Body of pancreas (tissue), 4 donors: ENCODE measurements around the gene SH3PXD2A. TPM values are rescaled to one million over a fixed set of nuclear protein-coding genes. Genes with fewer than 3 reads are reported as not detected.

Experiments
- ATAC-seq: fragments of 150-250 bp; one replicate; pipeline ENCODE4 v1.9.1; 2016
- DNase-seq, 4 donors: peaks; one replicate each; pipeline ENCODE4 v3.0.0-alpha.2; 2019
- H3K27ac ChIP-seq, 4 donors: fragments of 200-600 bp; sonication (generic); 1 replicate in 3 of 4; 2 replicates in 1 of 4; pipeline versions ENCODE4 v1.5.1 to v1.6.1; 2016 to 2019; ENCODE audit warnings: mild to moderate bottlenecking in 1 of 4, mixed read lengths in 1 of 4, moderate library complexity in 1 of 4
- H3K27me3 ChIP-seq, 2 donors: fragments of 200-600 bp; sonication (generic); one replicate each; pipeline ENCODE4 v1.6.0; 2016; ENCODE audit warnings: mild to moderate bottlenecking in 1 of 2
- H3K36me3 ChIP-seq, 2 donors: fragments of 200-600 bp; sonication (generic); replicated peaks in 1 of 2; 2 replicates each; pipeline ENCODE4 v1.5.1; 2016; ENCODE audit warnings: low read depth in 2 of 2; ENCODE audit not compliant: insufficient read depth in 1 of 2
- H3K4me1 ChIP-seq: fragments of 200-600 bp; sonication (generic); one replicate; pipeline ENCODE4 v1.6.0; 2016
- H3K4me3 ChIP-seq, 2 donors: fragments of 200-600 bp; sonication (generic); 1 replicate in 1 of 2; 2 replicates in 1 of 2; pipeline ENCODE4 v1.5.1; 2016 to 2019
- H3K9me3 ChIP-seq, 3 donors: fragments of 200-600 bp; sonication (generic); 1 replicate in 2 of 3; 2 replicates in 1 of 3; pipeline ENCODE4 v1.5.1; 2016
- CTCF ChIP-seq, 7 experiments: fragments of 450-650 bp in 4 of 7; fragments of 200-600 bp in 3 of 7; sonication (generic) in 3 of 7; IDR thresholded peaks; one replicate each; pipeline ENCODE4 v1.5.1; 2016 to 2019; ENCODE audit warnings: antibody characterized with exemption in 7 of 7
- POLR2A ChIP-seq, 3 donors: fragments of 450-650 bp; IDR thresholded peaks; one replicate each; pipeline ENCODE4 v1.6.1; 2016; ENCODE audit warnings: antibody characterized with exemption in 3 of 3, mild to moderate bottlenecking in 2 of 3
- WGBS, 2 donors: methylation state at CpG; one replicate each; pipeline ENCODE4 v1.1.5; 2017; 5-methylcytosine and 5-hydroxymethylcytosine counted together
- intact Hi-C: fragments of 100-400 bp; cut with DNase I; formaldehyde crosslinking; loops from one replicate; pipeline ENCODE4 v1.15.1; 2023
- total RNA-seq, 2 donors: library from RNA; depleted of rRNA; stranded (reverse); fragments of >200 nt; gene quantifications; one replicate each; pipeline ENCODE4 v1.1.0, GENCODE V29; 2016

The SH3PXD2A gene
- total RNA-seq, 2 donors from 2014 or later: 7.3 to 9.9 TPM

GRCh38 chr10:103737735-103738367 lies 117.5 kb downstream of the SH3PXD2A start:
- no peak for TF ChIP-seq CTCF (IDR thresholded peaks at IDR 0.05)
- no peak for TF ChIP-seq POLR2A (IDR thresholded peaks at IDR 0.05)
- WGBS, 2 donors: 88 to 89% methylated on average over 14 of the region's 14 CpGs
- Histone ChIP-seq H3K27ac (no peak overlapping the region), H3K36me3 (no peaks in the 10 kb centered on the region), H3K9me3 (no peaks in the 10 kb centered on the region), H3K4me3 (no peak overlapping the region), H3K4me1 (peaks cover 20% of the 10 kb centered on the region), H3K27me3 (no peaks in the 10 kb centered on the region)
- DNase-seq (no peak), ATAC-seq (no peak)
- intact Hi-C loops: no loop called here

DNA sequence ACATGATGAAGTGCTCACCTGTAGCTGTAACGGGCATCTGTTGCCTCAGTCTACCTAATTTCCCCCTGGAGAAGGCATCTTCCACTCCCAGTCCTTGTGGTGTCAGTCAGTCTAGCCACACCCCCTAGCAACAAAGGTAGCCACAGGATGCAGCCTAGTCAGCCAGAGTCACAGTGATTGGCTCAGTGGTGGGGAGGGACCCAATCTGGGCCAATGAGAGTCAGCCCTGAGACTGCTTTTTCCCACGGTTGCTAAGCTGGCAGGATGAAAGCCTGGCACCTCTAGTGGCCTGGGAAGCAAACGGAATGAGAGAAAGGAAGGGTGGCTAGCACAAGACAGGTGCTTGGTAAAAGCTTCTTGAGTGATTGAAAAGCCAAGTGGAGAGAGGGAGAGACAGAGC lies 118.6 kb downstream of the SH3PXD2A start:
- H3K4me3 ChIP-seq: no peak overlapping the region
- H3K36me3 ChIP-seq: no peaks in the 10 kb centered on the region
- WGBS, 2 donors: 68 to 73% methylated on average over 3 of the region's 3 CpGs
- peaks cover 30% of the 10 kb centered on the region for H3K4me1 ChIP-seq
- intact Hi-C loops: no loop called here
- no peak for ATAC-seq
- no peaks in the 10 kb centered on the region for H3K27me3 ChIP-seq
- TF ChIP-seq POLR2A (IDR thresholded peaks at IDR 0.05) (no peak), CTCF (IDR thresholded peaks at IDR 0.05) (no peak)
- H3K9me3 ChIP-seq: no peaks in the 10 kb centered on the region
- DNase-seq: no peak
- H3K27ac ChIP-seq: no peak overlapping the region

- no peak for TF ChIP-seq CTCF (IDR thresholded peaks at IDR 0.05)
- TF ChIP-seq POLR2A (IDR thresholded peaks at IDR 0.05): no peak
- H3K4me3 ChIP-seq: no peak overlapping the region
- ATAC-seq (no peak), DNase-seq (no peak)
- H3K27me3 ChIP-seq: no peaks in the 10 kb centered on the region
- H3K27ac ChIP-seq: no peak overlapping the region
- H3K9me3 ChIP-seq: no peaks in the 10 kb centered on the region
- peaks cover 30% of the 10 kb centered on the region for H3K4me1 ChIP-seq
- 88 to 94% methylated on average over 6 to 8 of the region's 8 CpGs for WGBS, 2 donors
- intact Hi-C loops: no loop called here
- no peaks in the 10 kb centered on the region for H3K36me3 ChIP-seq
Measured at GRCh38 chr10:103736044-103736443, 119.3 kb downstream of the SH3PXD2A start.

GRCh38 chr10:103734731-103735130 lies 120.6 kb downstream of the SH3PXD2A start:
- Histone ChIP-seq H3K9me3 (no peaks in the 10 kb centered on the region), H3K4me1 (peaks cover 28% of the 10 kb centered on the region), H3K4me3 (no peak overlapping the region), H3K36me3 (no peaks in the 10 kb centered on the region), H3K27me3 (no peaks in the 10 kb centered on the region), H3K27ac (no peak overlapping the region)
- TF ChIP-seq POLR2A (IDR thresholded peaks at IDR 0.05) (no peak), CTCF (IDR thresholded peaks at IDR 0.05) (no peak)
- no peak for DNase-seq
- intact Hi-C loops: no loop called here
- no peak for ATAC-seq
- WGBS, 2 donors: 86 to 89% methylated on average over 4 of the region's 4 CpGs

DNA sequence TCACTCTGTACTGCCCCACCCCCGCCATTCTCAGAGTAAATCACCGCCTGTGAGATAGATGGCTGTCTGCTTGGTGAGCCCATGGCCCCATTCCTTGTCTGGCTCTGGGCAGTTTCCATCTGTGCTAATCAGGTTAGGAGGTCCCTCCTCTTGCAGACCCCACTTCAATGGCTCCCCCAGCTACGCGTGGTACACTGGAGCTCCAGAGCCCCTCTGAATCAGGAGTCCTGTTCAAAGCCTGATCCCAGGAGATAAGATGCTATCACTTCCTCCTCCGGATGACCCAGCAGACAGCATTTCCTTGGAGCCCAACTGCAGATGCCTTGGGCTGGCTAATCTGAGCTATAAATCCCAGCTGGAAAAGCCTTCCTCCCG lies 122.3 kb downstream of the SH3PXD2A start:
- Histone ChIP-seq H3K27me3 (no peaks in the 10 kb centered on the region), H3K36me3 (no peaks in the 10 kb centered on the region), H3K27ac (peak overlapping the region in 3 of 4 donors; percentile 59 to 70 (median 64)), H3K4me3 (no peak overlapping the region), H3K9me3 (no peaks in the 10 kb centered on the region), H3K4me1 (peaks cover 15% of the 10 kb centered on the region)
- peak; percentile 13 for ATAC-seq
- intact Hi-C loops: no loop called here
- no peak for DNase-seq
- TF ChIP-seq POLR2A (IDR thresholded peaks at IDR 0.05): no peak
- WGBS, 2 donors: 66 to 87% methylated on average over 4 to 6 of the region's 6 CpGs
